ENCODE results near the gene CARS1. TPM values are rescaled to one million over a fixed set of nuclear protein-coding genes. Genes with fewer than 3 reads are reported as not detected.
A peak's percentile ranks its signal among the peaks of the same experiment; 100 is the strongest.

The CARS1 gene
- 21.3 TPM for polyA plus RNA-seq (2013, experiment 1 of 2)
- 20.1 TPM for polyA plus RNA-seq (2013, experiment 2 of 2)

- no peak within 1 kb of the TSS for H2BK120ac ChIP-seq (ENCODE audit: low read depth, low read length)
- H3K4me1 ChIP-seq (ENCODE audit: control insufficient read depth in 2 of 2, insufficient read depth in 1 of 2, low read depth in 1 of 2, low read length in 2 of 2) = peaks cover 8% of the 10 kb centered on the region in 2 donors
- H3K36me3 ChIP-seq (replicated peaks in 1 of 2; ENCODE audit: control insufficient read depth in 2 of 2, insufficient read depth in 2 of 2, low read length in 2 of 2) = peaks cover 5 to 23% of the 10 kb centered on the region in 2 donors
- no peak within 1 kb of the TSS for H2BK15ac ChIP-seq (ENCODE audit: low read length)
- DNase-seq (ENCODE audit: low spot score) = peak; percentile 90
- H4K91ac ChIP-seq (ENCODE audit: low read depth, low read length, poor library complexity) = peak within 1 kb of the TSS; percentile 77
- H3K4ac ChIP-seq (ENCODE audit: low read length) = peak within 1 kb of the TSS; percentile 29
- H3K9ac ChIP-seq (ENCODE audit: low read depth, low read length, poor library complexity) = peak within 1 kb of the TSS; percentile 95
- H3K23ac ChIP-seq (ENCODE audit: low read depth, low read length, poor library complexity) = peak within 1 kb of the TSS; percentile 61
- peak within 1 kb of the TSS; percentile 90 for H3K18ac ChIP-seq (ENCODE audit: low read length)
- peak within 1 kb of the TSS; percentile 56 for H2AK5ac ChIP-seq (ENCODE audit: low read depth, low read length)
- H2AFZ ChIP-seq (ENCODE audit: low read length) = peak within 1 kb of the TSS; percentile 97
- peak within 1 kb of the TSS; percentile 98 for H3K4me2 ChIP-seq (ENCODE audit: insufficient read depth, low read length, poor library complexity, severe bottlenecking)
- peak within 1 kb of the TSS; percentile 84 to 96 for H3K4me3 ChIP-seq (ENCODE audit: low read length in 2 of 2)
- H2BK12ac ChIP-seq (ENCODE audit: low read length) = no peak within 1 kb of the TSS
- H4K8ac ChIP-seq (ENCODE audit: low read depth, low read length) = no peak within 1 kb of the TSS
- no peak within 1 kb of the TSS for H3K14ac ChIP-seq (ENCODE audit: low read length)
- H3K27me3 ChIP-seq (ENCODE audit: control insufficient read depth in 3 of 3, insufficient read depth in 3 of 3, low read depth in 1 of 3, low read length in 3 of 3) = no peaks in the 10 kb centered on the region
- H3K79me1 ChIP-seq (ENCODE audit: low read depth, low read length) = peaks cover 10% of the 10 kb centered on the region
- peaks cover 0 to 2% of the 10 kb centered on the region in 2 donors for H3K9me3 ChIP-seq (replicated peaks in 1 of 2; ENCODE audit: control insufficient read depth in 2 of 2, insufficient read depth in 1 of 2, low read depth in 1 of 2, low read length in 2 of 2)
- WGBS, 2 donors (ENCODE audit: extremely low coverage in 2 of 2, insufficient read length in 2 of 2, insufficient replicate concordance in 1 of 2) = no CpG with 5 or more reads among the region's 68 CpGs
- no peak within 1 kb of the TSS for H2BK5ac ChIP-seq (ENCODE audit: low read length)
- H3K27ac ChIP-seq (replicated peaks; ENCODE audit: low read length) = no peak within 1 kb of the TSS
These were observed at the start of gene CARS1 for GRCh38 chr11:3057069-3057963. Gene CARS1 (minus strand): TSS chr11:3057423. CDS start chr11:3057367, 56 bp downstream.

DNA sequence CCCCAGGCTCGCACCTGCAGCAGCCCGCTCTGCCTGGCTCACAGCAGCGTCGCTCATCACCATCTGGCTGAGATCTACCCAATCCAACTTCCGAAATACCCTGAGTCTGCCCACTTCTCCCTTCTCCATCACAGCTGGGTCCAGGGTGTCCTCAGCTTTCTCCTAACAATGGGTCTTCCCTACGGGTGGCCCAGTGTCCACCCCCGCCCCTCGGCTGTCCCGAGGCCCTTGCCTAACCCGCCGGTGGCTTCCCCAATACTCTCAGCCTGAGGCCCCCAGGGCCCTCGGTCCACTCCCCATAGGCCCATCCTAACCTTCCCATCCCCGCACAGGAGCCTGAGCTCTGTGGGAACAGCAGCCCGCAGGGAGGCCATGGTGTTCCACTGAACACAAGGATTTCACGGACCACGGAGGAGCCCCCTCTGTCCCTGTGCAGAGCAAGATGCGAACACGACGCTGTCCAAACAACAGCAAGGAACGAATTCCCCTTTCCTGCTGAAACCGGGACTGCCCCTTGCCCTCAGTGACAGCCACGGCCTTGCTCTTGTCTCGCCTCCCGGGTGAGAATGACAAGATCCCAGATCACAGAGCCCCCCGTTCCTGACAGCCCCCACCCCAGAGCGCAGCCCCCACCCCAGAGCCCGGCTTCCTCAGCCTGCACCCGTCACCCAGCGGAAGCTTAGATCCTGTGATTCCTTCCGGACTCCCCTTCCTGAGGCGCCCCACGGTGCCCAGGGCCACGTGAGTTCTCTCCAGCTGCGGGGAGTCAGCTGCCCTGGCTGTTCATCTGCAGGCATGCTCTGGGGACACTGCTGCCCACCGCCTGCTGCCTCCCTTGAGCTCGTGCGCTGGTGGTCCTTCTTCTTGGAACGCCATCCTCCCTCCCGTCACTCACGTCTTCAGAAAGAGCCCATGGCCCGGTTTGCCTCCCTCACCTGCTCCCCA, 48.8 kb upstream of the CARS1 start:
- Histone ChIP-seq H4K91ac (ENCODE audit: low read depth, low read length, poor library complexity) (no peak overlapping the region), H3K27ac (replicated peaks; ENCODE audit: low read length) (no peak overlapping the region), H3K14ac (ENCODE audit: low read length) (peak overlapping the region; percentile 82), H3K23ac (ENCODE audit: low read depth, low read length, poor library complexity) (peak overlapping the region; percentile 34), H3K9me3 (replicated peaks in 1 of 2; ENCODE audit: control insufficient read depth in 2 of 2, insufficient read depth in 1 of 2, low read depth in 1 of 2, low read length in 2 of 2) (peaks cover 0 to 2% of the 10 kb centered on the region in 2 donors), H3K18ac (ENCODE audit: low read length) (peak overlapping the region; percentile 71), H2BK12ac (ENCODE audit: low read length) (no peak overlapping the region), H3K4me2 (ENCODE audit: insufficient read depth, low read length, poor library complexity, severe bottlenecking) (no peak overlapping the region), H3K79me1 (ENCODE audit: low read depth, low read length) (no peaks in the 10 kb centered on the region), H3K4ac (ENCODE audit: low read length) (no peak overlapping the region), H3K9ac (ENCODE audit: low read depth, low read length, poor library complexity) (no peak overlapping the region), H3K27me3 (ENCODE audit: control insufficient read depth in 3 of 3, insufficient read depth in 3 of 3, low read depth in 1 of 3, low read length in 3 of 3) (no peaks in the 10 kb centered on the region), H3K4me1 (ENCODE audit: control insufficient read depth in 2 of 2, insufficient read depth in 1 of 2, low read depth in 1 of 2, low read length in 2 of 2) (no peaks in the 10 kb centered on the region), H2BK15ac (ENCODE audit: low read length) (no peak overlapping the region), H4K8ac (ENCODE audit: low read depth, low read length) (no peak overlapping the region), H3K36me3 (replicated peaks in 1 of 2; ENCODE audit: control insufficient read depth in 2 of 2, insufficient read depth in 2 of 2, low read length in 2 of 2) (peaks cover 0 to 11% of the 10 kb centered on the region in 2 donors), H2BK5ac (ENCODE audit: low read length) (no peak overlapping the region), H3K4me3 (ENCODE audit: low read length in 2 of 2) (peak overlapping the region in 1 of 2 donors; percentile 36), H2AK5ac (ENCODE audit: low read depth, low read length) (no peak overlapping the region), H2BK120ac (ENCODE audit: low read depth, low read length) (no peak overlapping the region), H2AFZ (ENCODE audit: low read length) (no peak overlapping the region)
- no peak for DNase-seq (ENCODE audit: low spot score)
- WGBS, 2 donors (ENCODE audit: extremely low coverage in 2 of 2, insufficient read length in 2 of 2, insufficient replicate concordance in 1 of 2) = no CpG with 5 or more reads among the region's 41 CpGs

DNA sequence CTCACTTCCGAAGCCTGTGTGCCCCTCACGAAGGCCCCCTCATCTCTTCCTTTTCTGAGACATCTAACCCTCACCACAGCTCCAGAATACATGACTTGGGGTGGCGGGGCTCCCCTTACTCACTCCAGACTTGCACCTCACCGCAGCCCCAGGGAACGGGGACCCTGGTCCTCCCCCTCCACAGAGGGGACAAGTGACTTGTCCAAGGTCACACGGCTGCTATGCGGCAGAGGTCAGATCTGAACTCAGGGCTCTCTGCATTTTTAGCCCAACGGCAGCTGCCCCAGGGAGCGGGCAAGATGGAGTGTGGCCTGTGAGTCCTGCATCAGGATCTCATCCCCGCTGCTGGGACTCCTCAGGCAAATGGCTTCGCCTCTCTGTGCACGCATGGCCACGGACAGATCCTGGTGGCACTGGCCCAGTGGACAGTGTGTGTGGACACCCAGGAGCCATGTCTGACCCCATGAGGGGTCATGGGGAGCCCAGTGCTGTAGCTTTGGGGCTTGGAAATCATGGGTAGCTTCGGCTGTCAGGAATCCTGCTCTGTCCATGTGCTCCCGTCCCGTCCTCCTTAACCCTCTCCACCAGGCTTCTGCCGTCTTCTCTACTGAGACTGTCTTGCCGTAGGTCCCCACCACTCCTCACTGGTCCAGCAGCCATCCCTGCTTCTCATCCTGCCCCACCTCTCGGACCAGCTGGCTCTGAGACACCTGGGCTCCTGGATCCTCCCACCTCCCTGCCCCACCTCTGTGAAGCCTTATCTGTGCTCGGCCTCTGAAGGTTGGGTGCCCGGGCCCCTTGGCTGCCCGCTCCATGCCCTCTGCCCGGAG, 48.0 kb upstream of the CARS1 start:
- Histone ChIP-seq H4K91ac (ENCODE audit: low read depth, low read length, poor library complexity) (no peak overlapping the region), H3K79me1 (ENCODE audit: low read depth, low read length) (no peaks in the 10 kb centered on the region), H3K4ac (ENCODE audit: low read length) (no peak overlapping the region), H3K27ac (replicated peaks; ENCODE audit: low read length) (no peak overlapping the region), H3K4me2 (ENCODE audit: insufficient read depth, low read length, poor library complexity, severe bottlenecking) (no peak overlapping the region), H2BK120ac (ENCODE audit: low read depth, low read length) (no peak overlapping the region), H3K14ac (ENCODE audit: low read length) (peak overlapping the region; percentile 82), H2AK5ac (ENCODE audit: low read depth, low read length) (no peak overlapping the region), H2AFZ (ENCODE audit: low read length) (no peak overlapping the region), H3K36me3 (replicated peaks in 1 of 2; ENCODE audit: control insufficient read depth in 2 of 2, insufficient read depth in 2 of 2, low read length in 2 of 2) (peaks cover 0 to 7% of the 10 kb centered on the region in 2 donors), H3K4me3 (ENCODE audit: low read length in 2 of 2) (no peak overlapping the region), H3K4me1 (ENCODE audit: control insufficient read depth in 2 of 2, insufficient read depth in 1 of 2, low read depth in 1 of 2, low read length in 2 of 2) (no peaks in the 10 kb centered on the region), H4K8ac (ENCODE audit: low read depth, low read length) (no peak overlapping the region), H2BK5ac (ENCODE audit: low read length) (no peak overlapping the region), H3K23ac (ENCODE audit: low read depth, low read length, poor library complexity) (peak overlapping the region; percentile 34), H3K9me3 (replicated peaks in 1 of 2; ENCODE audit: control insufficient read depth in 2 of 2, insufficient read depth in 1 of 2, low read depth in 1 of 2, low read length in 2 of 2) (peaks cover 0 to 2% of the 10 kb centered on the region in 2 donors), H3K9ac (ENCODE audit: low read depth, low read length, poor library complexity) (no peak overlapping the region), H2BK12ac (ENCODE audit: low read length) (no peak overlapping the region), H2BK15ac (ENCODE audit: low read length) (no peak overlapping the region), H3K18ac (ENCODE audit: low read length) (peak overlapping the region; percentile 38), H3K27me3 (ENCODE audit: control insufficient read depth in 3 of 3, insufficient read depth in 3 of 3, low read depth in 1 of 3, low read length in 3 of 3) (no peaks in the 10 kb centered on the region)
- no peak for DNase-seq (ENCODE audit: low spot score)
- WGBS, 2 donors (ENCODE audit: extremely low coverage in 2 of 2, insufficient read length in 2 of 2, insufficient replicate concordance in 1 of 2) = no CpG with 5 or more reads among the region's 23 CpGs

Measured in neuronal stem cell (in vitro differentiated cells).